ENCODE measurements around the gene KCNK16.

GRCh38 chr6:39281312-39281980 is 41.1 kb downstream of the KCNK16 start:
- TF ChIP-seq, protein P1, sequence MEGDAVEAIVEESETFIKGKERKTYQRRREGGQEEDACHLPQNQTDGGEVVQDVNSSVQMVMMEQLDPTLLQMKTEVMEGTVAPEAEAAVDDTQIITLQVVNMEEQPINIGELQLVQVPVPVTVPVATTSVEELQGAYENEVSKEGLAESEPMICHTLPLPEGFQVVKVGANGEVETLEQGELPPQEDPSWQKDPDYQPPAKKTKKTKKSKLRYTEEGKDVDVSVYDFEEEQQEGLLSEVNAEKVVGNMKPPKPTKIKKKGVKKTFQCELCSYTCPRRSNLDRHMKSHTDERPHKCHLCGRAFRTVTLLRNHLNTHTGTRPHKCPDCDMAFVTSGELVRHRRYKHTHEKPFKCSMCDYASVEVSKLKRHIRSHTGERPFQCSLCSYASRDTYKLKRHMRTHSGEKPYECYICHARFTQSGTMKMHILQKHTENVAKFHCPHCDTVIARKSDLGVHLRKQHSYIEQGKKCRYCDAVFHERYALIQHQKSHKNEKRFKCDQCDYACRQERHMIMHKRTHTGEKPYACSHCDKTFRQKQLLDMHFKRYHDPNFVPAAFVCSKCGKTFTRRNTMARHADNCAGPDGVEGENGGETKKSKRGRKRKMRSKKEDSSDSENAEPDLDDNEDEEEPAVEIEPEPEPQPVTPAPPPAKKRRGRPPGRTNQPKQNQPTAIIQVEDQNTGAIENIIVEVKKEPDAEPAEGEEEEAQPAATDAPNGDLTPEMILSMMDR (IDR thresholded peaks at IDR 0.05), result no peak
- TF ChIP-seq POLR2A (IDR thresholded peaks at IDR 0.05), result no peak
